Activated T-cell treated with anti-CD3 and anti-CD28 coated beads, Interleukin-2, amount 50 U/mL, for 72 hours (primary cell): ENCODE data around the gene KCNQ1. TPM values are rescaled to one million over a fixed set of nuclear protein-coding genes. Genes with fewer than 3 reads are reported as not detected.
A peak's percentile ranks its signal among the peaks of the same experiment; 100 is the strongest.

Experiments
- ATAC-seq, 2 donors: fragments of 150-1000 bp; cut with Tn5 transposase; replicated peaks in 1 of 2; 2 replicates each; pipeline ENCODE4 v1.10.0; 2021; ENCODE audit warnings: moderate library complexity in 2 of 2, mild to moderate bottlenecking in 1 of 2
- DNase-seq, 2 donors: peaks; one replicate each; pipeline ENCODE4 v3.0.0; 2021 to 2022; ENCODE audit warnings: mixed read lengths in 1 of 2
- H3K27ac Mint-ChIP-seq: one replicate; pipeline ENCODE4 v1.8.0; 2022; ENCODE audit warnings: mild to moderate bottlenecking, moderate library complexity, mixed read lengths
- H3K27me3 Mint-ChIP-seq: one replicate; pipeline ENCODE4 v1.8.0; 2022; ENCODE audit warnings: low read depth, mixed read lengths
- H3K36me3 Mint-ChIP-seq, 2 donors: one replicate each; pipeline ENCODE4 v1.8.0; 2022; ENCODE audit warnings: mixed read lengths in 2 of 2, mild to moderate bottlenecking in 1 of 2; ENCODE audit not compliant: insufficient read depth in 2 of 2
- H3K4me1 Mint-ChIP-seq: one replicate; pipeline ENCODE4 v1.8.0; 2022; ENCODE audit warnings: low read depth, mixed read lengths
- H3K4me3 Mint-ChIP-seq, 2 donors: one replicate each; pipeline ENCODE4 v1.8.0; 2022; ENCODE audit warnings: mild to moderate bottlenecking in 2 of 2, mixed read lengths in 2 of 2, moderate library complexity in 2 of 2
- H3K9me3 Mint-ChIP-seq, 2 donors: one replicate each; pipeline ENCODE4 v1.8.0; 2022; ENCODE audit warnings: mixed read lengths in 2 of 2
- total RNA-seq, 2 donors: library from RNA; stranded (reverse); gene quantifications; one replicate each; pipeline ENCODE4 v1.2.3, GENCODE V29; 2022

Gene KCNQ1
- total RNA-seq, 2 donors from 2014 or later = 11.4 TPM

- ATAC-seq = no peak
- Mint-ChIP-seq H3K4me3 (no peak overlapping the region), H3K9me3 (no peaks in the 10 kb centered on the region), H3K27ac (no peak overlapping the region), H3K36me3 (no peaks in the 10 kb centered on the region), H3K4me1 (no peaks in the 10 kb centered on the region), H3K27me3 (no peaks in the 10 kb centered on the region)
- DNase-seq = no peak
These were observed 287.6 kb downstream of the KCNQ1 start for GRCh38 chr11:2732261-2732939.

GRCh38 chr11:2732940-2733628 is 288.3 kb downstream of the KCNQ1 start:
- ATAC-seq = no peak
- Mint-ChIP-seq H3K27ac (no peak overlapping the region), H3K9me3 (no peaks in the 10 kb centered on the region), H3K36me3 (no peaks in the 10 kb centered on the region), H3K4me1 (no peaks in the 10 kb centered on the region), H3K27me3 (no peaks in the 10 kb centered on the region), H3K4me3 (no peak overlapping the region)
- no peak for DNase-seq

GRCh38 chr11:2734181-2735052 is 289.6 kb downstream of the KCNQ1 start:
- no peaks in the 10 kb centered on the region for H3K9me3 Mint-ChIP-seq
- no peak overlapping the region for H3K4me3 Mint-ChIP-seq
- H3K27ac Mint-ChIP-seq = no peak overlapping the region
- H3K36me3 Mint-ChIP-seq = no peaks in the 10 kb centered on the region
- H3K4me1 Mint-ChIP-seq = no peaks in the 10 kb centered on the region
- DNase-seq (no peak), ATAC-seq (no peak)
- H3K27me3 Mint-ChIP-seq = no peaks in the 10 kb centered on the region

GRCh38 chr11:2735053-2735589 is 290.3 kb downstream of the KCNQ1 start:
- ATAC-seq (no peak), DNase-seq (no peak)
- H3K36me3 Mint-ChIP-seq = no peaks in the 10 kb centered on the region
- no peaks in the 10 kb centered on the region for H3K9me3 Mint-ChIP-seq
- no peak overlapping the region for H3K4me3 Mint-ChIP-seq
- H3K4me1 Mint-ChIP-seq = no peaks in the 10 kb centered on the region
- no peak overlapping the region for H3K27ac Mint-ChIP-seq
- no peaks in the 10 kb centered on the region for H3K27me3 Mint-ChIP-seq

GRCh38 chr11:2736577-2737225 is 291.9 kb downstream of the KCNQ1 start:
- no peaks in the 10 kb centered on the region for H3K9me3 Mint-ChIP-seq
- DNase-seq (no peak), ATAC-seq (no peak)
- no peak overlapping the region for H3K27ac Mint-ChIP-seq
- H3K36me3 Mint-ChIP-seq = no peaks in the 10 kb centered on the region
- H3K4me3 Mint-ChIP-seq = no peak overlapping the region
- no peaks in the 10 kb centered on the region for H3K4me1 Mint-ChIP-seq
- no peaks in the 10 kb centered on the region for H3K27me3 Mint-ChIP-seq

- Mint-ChIP-seq H3K27me3 (no peaks in the 10 kb centered on the region), H3K9me3 (no peaks in the 10 kb centered on the region), H3K27ac (no peak overlapping the region), H3K36me3 (no peaks in the 10 kb centered on the region), H3K4me1 (no peaks in the 10 kb centered on the region), H3K4me3 (no peak overlapping the region)
- ATAC-seq = no peak
- no peak for DNase-seq
These were observed 292.4 kb downstream of the KCNQ1 start for GRCh38 chr11:2737226-2737590.

GRCh38 chr11:2737866-2738265 is 293.1 kb downstream of the KCNQ1 start:
- no peaks in the 10 kb centered on the region for H3K36me3 Mint-ChIP-seq
- no peaks in the 10 kb centered on the region for H3K27me3 Mint-ChIP-seq
- DNase-seq (no peak), ATAC-seq (no peak)
- no peak overlapping the region for H3K4me3 Mint-ChIP-seq
- no peaks in the 10 kb centered on the region for H3K4me1 Mint-ChIP-seq
- H3K9me3 Mint-ChIP-seq = no peaks in the 10 kb centered on the region
- no peak overlapping the region for H3K27ac Mint-ChIP-seq

- ATAC-seq (no peak), DNase-seq (no peak)
- H3K27me3 Mint-ChIP-seq = no peaks in the 10 kb centered on the region
- no peaks in the 10 kb centered on the region for H3K4me1 Mint-ChIP-seq
- no peak overlapping the region for H3K27ac Mint-ChIP-seq
- H3K36me3 Mint-ChIP-seq = no peaks in the 10 kb centered on the region
- no peak overlapping the region for H3K4me3 Mint-ChIP-seq
- no peaks in the 10 kb centered on the region for H3K9me3 Mint-ChIP-seq
These were observed 294.0 kb downstream of the KCNQ1 start for GRCh38 chr11:2738551-2739431.

- Mint-ChIP-seq H3K4me1 (no peaks in the 10 kb centered on the region), H3K9me3 (no peaks in the 10 kb centered on the region), H3K36me3 (no peaks in the 10 kb centered on the region), H3K27ac (no peak overlapping the region), H3K4me3 (no peak overlapping the region), H3K27me3 (no peaks in the 10 kb centered on the region)
- DNase-seq = no peak
- no peak for ATAC-seq
These were observed 294.9 kb downstream of the KCNQ1 start for GRCh38 chr11:2739531-2740274.

- Mint-ChIP-seq H3K4me3 (no peak overlapping the region), H3K36me3 (no peaks in the 10 kb centered on the region), H3K4me1 (no peaks in the 10 kb centered on the region), H3K9me3 (no peaks in the 10 kb centered on the region), H3K27me3 (no peaks in the 10 kb centered on the region), H3K27ac (no peak overlapping the region)
- DNase-seq (no peak), ATAC-seq (no peak)
These were observed 295.6 kb downstream of the KCNQ1 start for GRCh38 chr11:2740275-2740940.

- H3K36me3 Mint-ChIP-seq = no peaks in the 10 kb centered on the region
- DNase-seq = no peak
- H3K27me3 Mint-ChIP-seq = no peaks in the 10 kb centered on the region
- H3K4me3 Mint-ChIP-seq = no peak overlapping the region
- no peak overlapping the region for H3K27ac Mint-ChIP-seq
- H3K4me1 Mint-ChIP-seq = no peaks in the 10 kb centered on the region
- no peaks in the 10 kb centered on the region for H3K9me3 Mint-ChIP-seq
- ATAC-seq = peak in 1 of 2 donors; percentile 33
These were observed 296.2 kb downstream of the KCNQ1 start for GRCh38 chr11:2741006-2741376.
